ENCODE data around the gene IL13.

The IL13 gene

GRCh38 chr5:132661231-132662003 is 3.4 kb downstream of the IL13 start:
- Histone ChIP-seq H3K4me3 (ENCODE audit: low read length, poor library complexity, severe bottlenecking) (no peak overlapping the region), H3K9me2 (replicated peaks; ENCODE audit: low read depth, low read length) (no peaks in the 10 kb centered on the region), H4K20me1 (ENCODE audit: insufficient read depth, low read length, poor library complexity, severe bottlenecking) (no peaks in the 10 kb centered on the region), H3K4me2 (ENCODE audit: low read depth, low read length, poor library complexity, severe bottlenecking) (no peak overlapping the region), H3K4me1 (ENCODE audit: insufficient read depth, low read length, poor library complexity, severe bottlenecking) (peaks cover 11% of the 10 kb centered on the region), H3K9ac (ENCODE audit: low read depth, low read length, poor library complexity, severe bottlenecking) (no peak overlapping the region), H3K36me3 (ENCODE audit: insufficient read depth, low read length) (no peaks in the 10 kb centered on the region), H3K79me2 (ENCODE audit: insufficient read depth, low read length) (no peaks in the 10 kb centered on the region), H3K9me3 (ENCODE audit: insufficient read depth, low read depth, low read length) (no peaks in the 10 kb centered on the region), H3F3A (ENCODE audit: low read depth) (no peaks in the 10 kb centered on the region), H3K27me3 (ENCODE audit: insufficient read depth, low read length, poor library complexity, severe bottlenecking) (no peaks in the 10 kb centered on the region), H2AFZ (ENCODE audit: low read length) (no peak overlapping the region)
- no peak for TF ChIP-seq CTCF (conservative IDR thresholded peaks at IDR 0.05; ENCODE audit: low read length)
- no peak for TF ChIP-seq EZH2phosphoT487 (IDR thresholded peaks at IDR 0.05; ENCODE audit: borderline replicate concordance)

- H3K4me3 ChIP-seq (ENCODE audit: low read length, poor library complexity, severe bottlenecking), result no peak overlapping the region
- no peaks in the 10 kb centered on the region for H3K27me3 ChIP-seq (ENCODE audit: insufficient read depth, low read length, poor library complexity, severe bottlenecking)
- TF ChIP-seq CTCF (conservative IDR thresholded peaks at IDR 0.05; ENCODE audit: low read length), result no peak
- TF ChIP-seq EZH2phosphoT487 (IDR thresholded peaks at IDR 0.05; ENCODE audit: borderline replicate concordance), result no peak
- no peaks in the 10 kb centered on the region for H3K36me3 ChIP-seq (ENCODE audit: insufficient read depth, low read length)
- no peak overlapping the region for H3K4me2 ChIP-seq (ENCODE audit: low read depth, low read length, poor library complexity, severe bottlenecking)
- H3K79me2 ChIP-seq (ENCODE audit: insufficient read depth, low read length), result no peaks in the 10 kb centered on the region
- no peaks in the 10 kb centered on the region for H4K20me1 ChIP-seq (ENCODE audit: insufficient read depth, low read length, poor library complexity, severe bottlenecking)
- no peak overlapping the region for H2AFZ ChIP-seq (ENCODE audit: low read length)
- H3K9me2 ChIP-seq (replicated peaks; ENCODE audit: low read depth, low read length), result no peaks in the 10 kb centered on the region
- no peaks in the 10 kb centered on the region for H3F3A ChIP-seq (ENCODE audit: low read depth)
- H3K9ac ChIP-seq (ENCODE audit: low read depth, low read length, poor library complexity, severe bottlenecking), result no peak overlapping the region
- peaks cover 17% of the 10 kb centered on the region for H3K4me1 ChIP-seq (ENCODE audit: insufficient read depth, low read length, poor library complexity, severe bottlenecking)
- H3K9me3 ChIP-seq (ENCODE audit: insufficient read depth, low read depth, low read length), result no peaks in the 10 kb centered on the region
These were observed 4.0 kb downstream of the IL13 start for GRCh38 chr5:132662004-132662401.

GRCh38 chr5:132662925-132663770 is 5.2 kb downstream of the IL13 start:
- Histone ChIP-seq H3K27me3 (ENCODE audit: insufficient read depth, low read length, poor library complexity, severe bottlenecking) (no peaks in the 10 kb centered on the region), H3K4me1 (ENCODE audit: insufficient read depth, low read length, poor library complexity, severe bottlenecking) (peaks cover 17% of the 10 kb centered on the region)

More at GRCh38 chr5:132662925-132663770, 5.2 kb downstream of the IL13 start:
- Histone ChIP-seq H3K79me2 (ENCODE audit: insufficient read depth, low read length) (no peaks in the 10 kb centered on the region), H3K4me3 (ENCODE audit: low read length, poor library complexity, severe bottlenecking) (no peak overlapping the region), H3K4me2 (ENCODE audit: low read depth, low read length, poor library complexity, severe bottlenecking) (no peak overlapping the region), H3K9me2 (replicated peaks; ENCODE audit: low read depth, low read length) (no peaks in the 10 kb centered on the region), H3F3A (ENCODE audit: low read depth) (no peaks in the 10 kb centered on the region), H2AFZ (ENCODE audit: low read length) (no peak overlapping the region; the same call in 1 of the 2 replicates), H3K9me3 (ENCODE audit: insufficient read depth, low read depth, low read length) (no peaks in the 10 kb centered on the region), H3K36me3 (ENCODE audit: insufficient read depth, low read length) (no peaks in the 10 kb centered on the region), H4K20me1 (ENCODE audit: insufficient read depth, low read length, poor library complexity, severe bottlenecking) (no peaks in the 10 kb centered on the region), H3K9ac (ENCODE audit: low read depth, low read length, poor library complexity, severe bottlenecking) (no peak overlapping the region)
- TF ChIP-seq CTCF (conservative IDR thresholded peaks at IDR 0.05; ENCODE audit: low read length) (no peak), EZH2phosphoT487 (IDR thresholded peaks at IDR 0.05; ENCODE audit: borderline replicate concordance) (no peak)

Measured in Loucy (cell line).